ENCODE data around the gene UTF1. TPM values are rescaled to one million over a fixed set of nuclear protein-coding genes. Genes with fewer than 3 reads are reported as not detected.

UTF1 gene
- total and polyA plus RNA-seq, 2 of the 8 experiments (the other 6 are each of a cell fraction or from before 2014, with no cell fraction given) = 0.47 to 21.8 TPM

DNA sequence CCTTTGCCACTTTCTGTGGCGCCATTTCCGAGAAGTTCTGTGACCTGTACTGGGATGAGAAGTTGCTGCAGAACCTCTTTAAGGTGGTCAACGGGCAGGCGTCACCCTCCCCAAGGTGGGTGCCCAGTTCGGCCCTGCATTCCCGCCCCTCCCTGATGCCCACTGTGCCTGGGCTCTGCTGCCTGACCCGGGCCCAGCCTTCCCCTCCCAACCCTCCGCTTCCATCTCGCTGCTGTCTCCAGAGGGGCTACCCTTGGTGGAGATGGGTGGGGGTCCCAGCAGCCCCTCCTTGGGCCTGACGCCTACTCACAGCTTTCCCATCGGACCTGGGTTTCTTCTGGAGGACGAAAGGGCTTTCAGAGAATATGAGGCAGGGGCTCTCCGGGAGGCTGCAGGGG is 30.5 kb upstream of the UTF1 start:
- Histone ChIP-seq H2AFZ (ENCODE audit: low read length) (no peak overlapping the region), H3K4me1 (replicated peaks in 1 of 4; ENCODE audit: control insufficient read depth in 3 of 4, insufficient read depth in 4 of 4, low read length in 3 of 4) (no peaks in the 10 kb centered on the region), H2BK120ac (replicated peaks; ENCODE audit: low read depth, low read length) (no peak overlapping the region), H3K27me3 (replicated peaks in 1 of 4; ENCODE audit: control insufficient read depth in 3 of 4, extremely low read depth in 1 of 4, insufficient read depth in 3 of 4, low read length in 3 of 4) (no peaks in the 10 kb centered on the region), H2BK5ac (ENCODE audit: low read depth, low read length) (no peak overlapping the region), H3K14ac (ENCODE audit: insufficient read length) (no peak overlapping the region), H3K27ac (ENCODE audit: low read depth, low read length) (no peak overlapping the region), H3K56ac (replicated peaks; ENCODE audit: insufficient read length, low read depth, low read length) (no peak overlapping the region), H3K79me2 (ENCODE audit: control insufficient read depth in 1 of 2, insufficient read depth in 2 of 2, low read length in 2 of 2) (no peaks in the 10 kb centered on the region), H3K36me3 (ENCODE audit: control insufficient read depth in 2 of 4, insufficient read depth in 4 of 4, low read length in 3 of 4) (peaks cover 0 to 7% (median 0%) of the 10 kb centered on the region in 4 experiments; a peak in 2 of 8 replicates), H3K9me3 (ENCODE audit: insufficient read depth in 2 of 2, low read depth in 1 of 2, low read length in 1 of 2) (peaks cover 0 to 2% of the 10 kb centered on the region in 2 experiments; a peak in 2 of 4 replicates), H4K5ac (ENCODE audit: insufficient read length, low read depth, low read length) (no peak overlapping the region), H4K8ac (ENCODE audit: extremely low read depth, insufficient read depth, low read length) (no peak overlapping the region), H3K4ac (replicated peaks; ENCODE audit: insufficient read length, low read depth, low read length) (no peak overlapping the region), H4K91ac (replicated peaks; ENCODE audit: insufficient read length, low read length) (no peak overlapping the region), H2BK12ac (ENCODE audit: low read depth, low read length) (no peak overlapping the region), H3K4me2 (ENCODE audit: insufficient read depth in 1 of 2, low read depth in 2 of 2, low read length in 2 of 2) (no peak overlapping the region), H2BK15ac (ENCODE audit: low read length) (no peak overlapping the region), H3K23ac (ENCODE audit: insufficient read length) (no peak overlapping the region), H3K23me2 (ENCODE audit: low read depth, low read length) (no peaks in the 10 kb centered on the region), H3K9ac (replicated peaks in 1 of 4; ENCODE audit: extremely low read depth in 1 of 4, low read depth in 3 of 4, low read length in 3 of 4) (no peak overlapping the region), H2AK5ac (ENCODE audit: low read depth, low read length) (no peak overlapping the region), H4K20me1 (replicated peaks in 1 of 2; ENCODE audit: control insufficient read depth in 1 of 2, insufficient read depth in 2 of 2, low read length in 2 of 2) (no peaks in the 10 kb centered on the region), H3K79me1 (ENCODE audit: low read depth, low read length) (0 out of 2 replicates have a peak, but pooled peaks cover 2% of the 10 kb centered on the region), H2BK20ac (ENCODE audit: low read length) (no peak overlapping the region), H3K18ac (ENCODE audit: extremely low read depth, low read length) (no peak overlapping the region), H3K4me3 (ENCODE audit: extremely low read depth in 1 of 4, insufficient read depth in 2 of 4, low read depth in 3 of 4, low read length in 4 of 4) (no peak overlapping the region)
- DNase-seq (ENCODE audit: low read depth in 1 of 2, low spot score in 2 of 2) (no peak), FAIRE-seq (no peak)
- WGBS, 2 experiments (ENCODE audit: extremely low coverage in 1 of 2, insufficient coverage in 1 of 2, insufficient read length in 1 of 2, insufficient replicate concordance in 2 of 2, low coverage in 1 of 2, low lambda C conversion rate in 2 of 2, missing lambda C conversion rate in 1 of 2) = 87% methylated on average over 12 of the region's 13 CpGs; no CpG with 5 or more reads in 1 of the 2 experiments
- POLR2A ChIA-PET (ENCODE audit: partially characterized antibody) = interaction anchor here (1.0 to 1.3 kb wide), 3 partner anchors 12 to 41 kb away, joined by 3 to 4 read pairs (median 3); no protein-coding TSS in a partner anchor
- CTCF ChIA-PET (ENCODE audit: partially characterized antibody) = interaction anchor here (1.2 to 1.4 kb wide), 2 partner anchors 20 to 40 kb away, joined by 4 to 5 read pairs; no protein-coding TSS in a partner anchor
- TF ChIP-seq SRF (IDR thresholded peaks at IDR 0.05; ENCODE audit: low read depth, low read length) = no peak
- TF ChIP-seq, protein P1, sequence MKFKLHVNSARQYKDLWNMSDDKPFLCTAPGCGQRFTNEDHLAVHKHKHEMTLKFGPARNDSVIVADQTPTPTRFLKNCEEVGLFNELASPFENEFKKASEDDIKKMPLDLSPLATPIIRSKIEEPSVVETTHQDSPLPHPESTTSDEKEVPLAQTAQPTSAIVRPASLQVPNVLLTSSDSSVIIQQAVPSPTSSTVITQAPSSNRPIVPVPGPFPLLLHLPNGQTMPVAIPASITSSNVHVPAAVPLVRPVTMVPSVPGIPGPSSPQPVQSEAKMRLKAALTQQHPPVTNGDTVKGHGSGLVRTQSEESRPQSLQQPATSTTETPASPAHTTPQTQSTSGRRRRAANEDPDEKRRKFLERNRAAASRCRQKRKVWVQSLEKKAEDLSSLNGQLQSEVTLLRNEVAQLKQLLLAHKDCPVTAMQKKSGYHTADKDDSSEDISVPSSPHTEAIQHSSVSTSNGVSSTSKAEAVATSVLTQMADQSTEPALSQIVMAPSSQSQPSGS (IDR thresholded peaks at IDR 0.05; ENCODE audit: low read length) = no peak
